ENCODE measurements around the gene TIMM44. TPM values are rescaled to one million over a fixed set of nuclear protein-coding genes. Genes with fewer than 3 reads are reported as not detected.

Gene TIMM44
- total RNA-seq, 1 experiment from 2014 or later = 114 TPM

GRCh38 chr19:7888826-7889217, 54.6 kb downstream of the TIMM44 start:
- Histone ChIP-seq H3K18ac (ENCODE audit: insufficient read length, low read depth, low read length) (no peak overlapping the region), H2BK20ac (ENCODE audit: low read depth, low read length, poor library complexity, severe bottlenecking) (no peak overlapping the region), H3K4me1 (ENCODE audit: insufficient read depth, low read length) (no peaks in the 10 kb centered on the region), H3K14ac (ENCODE audit: insufficient read depth, low read length) (no peak overlapping the region), H2BK12ac (ENCODE audit: insufficient read length, low read depth, low read length) (no peak overlapping the region), H2AFZ (ENCODE audit: low read length) (no peak overlapping the region), H4K8ac (replicated peaks; ENCODE audit: insufficient read length, low read depth, low read length) (no peak overlapping the region), H3K27me3 (ENCODE audit: insufficient read depth, low read length) (no peaks in the 10 kb centered on the region), H4K91ac (ENCODE audit: insufficient read length, low read depth, low read length) (no peak overlapping the region), H4K5ac (ENCODE audit: insufficient read length, low read depth, low read length) (no peak overlapping the region), H3K56ac (ENCODE audit: insufficient read length, low read depth, low read length) (no peak overlapping the region), H3K9me3 (ENCODE audit: control insufficient read depth, low read depth, low read length) (no peaks in the 10 kb centered on the region), H3T11ph (ENCODE audit: low read length) (no peak overlapping the region), H3K4me2 (ENCODE audit: insufficient read depth, insufficient read length, low read length) (peak overlapping the region; percentile 82), H2BK5ac (ENCODE audit: insufficient read length, low read length) (no peak overlapping the region), H2AK5ac (ENCODE audit: insufficient read length, low read length) (no peak overlapping the region), H4K20me1 (ENCODE audit: control insufficient read depth, insufficient read depth, insufficient read length) (no peaks in the 10 kb centered on the region), H3K27ac (ENCODE audit: insufficient read length, low read depth, low read length) (no peak overlapping the region), H2BK15ac (ENCODE audit: low read depth, low read length) (no peak overlapping the region), H3K23ac (ENCODE audit: insufficient read length, low read depth, low read length) (no peak overlapping the region), H3K9ac (ENCODE audit: extremely low read depth, insufficient read length, low read length) (no peak overlapping the region), H3K79me2 (ENCODE audit: insufficient read depth, low read length) (no peaks in the 10 kb centered on the region; the same call in 1 of the 2 replicates), H2BK120ac (ENCODE audit: low read depth, low read length, poor library complexity, severe bottlenecking) (no peak overlapping the region), H3K79me1 (ENCODE audit: insufficient read depth, low read depth, low read length, poor library complexity, severe bottlenecking) (no peaks in the 10 kb centered on the region), H3K23me2 (ENCODE audit: insufficient read length, low read depth, low read length, poor library complexity, severe bottlenecking) (peaks cover 3% of the 10 kb centered on the region), H3K4ac (ENCODE audit: low read depth, low read length) (no peak overlapping the region)
- peak overlapping the region; percentile 65 to 80 for H3K4me3 Mint-ChIP-seq
- H3K4me1 Mint-ChIP-seq = peaks cover 4 to 11% of the 10 kb centered on the region in 2 experiments
- peaks cover 27% of the 10 kb centered on the region for H3K27me3 Mint-ChIP-seq (ENCODE audit: low read depth)
- H3K27ac Mint-ChIP-seq = no peak overlapping the region
- no peaks in the 10 kb centered on the region for H3K36me3 Mint-ChIP-seq (ENCODE audit: insufficient read depth in 1 of 3, low read depth in 3 of 3)
- H3K9me3 Mint-ChIP-seq = peaks cover 1 to 3% of the 10 kb centered on the region in 2 experiments; a peak in 3 of 5 replicates
- no CpG with 5 or more reads among the region's 8 CpGs for WGBS (ENCODE audit: extremely low coverage, insufficient read length, low lambda C conversion rate)
- DNase-seq = no peak
- TF ChIP-seq CTCF (conservative IDR thresholded peaks at IDR 0.05) = no peak
